AG09309 (cell line): ENCODE measurements around the gene HSD17B1.
"Not testable (repeated sequence)": the region's sequence is repeated elsewhere in the genome, so short reads cannot be mapped to it uniquely, and the experiment has no call there.

Source experiments
- DNase-seq: peaks from one replicate; pipeline ENCODE4 v3.0.0-alpha.2; 2010; ENCODE audit warnings: low read depth
- H3K4me3 ChIP-seq: 2 replicates; pipeline ENCODE4 v1.5.1; 2011; ENCODE audit warnings: mild to moderate bottlenecking, low read depth, low read length, moderate library complexity; ENCODE audit not compliant: control insufficient read depth
- TF ChIP-seq, protein P1 (sequence below): IDR thresholded peaks from 2 replicates; pipeline ENCODE4 v1.5.1; 2011; ENCODE audit warnings: mild to moderate bottlenecking, low read depth, low read length, inconsistent platforms; ENCODE audit not compliant: insufficient read depth, control insufficient read depth; ENCODE audit errors: missing control alignments

HSD17B1 gene

DNA sequence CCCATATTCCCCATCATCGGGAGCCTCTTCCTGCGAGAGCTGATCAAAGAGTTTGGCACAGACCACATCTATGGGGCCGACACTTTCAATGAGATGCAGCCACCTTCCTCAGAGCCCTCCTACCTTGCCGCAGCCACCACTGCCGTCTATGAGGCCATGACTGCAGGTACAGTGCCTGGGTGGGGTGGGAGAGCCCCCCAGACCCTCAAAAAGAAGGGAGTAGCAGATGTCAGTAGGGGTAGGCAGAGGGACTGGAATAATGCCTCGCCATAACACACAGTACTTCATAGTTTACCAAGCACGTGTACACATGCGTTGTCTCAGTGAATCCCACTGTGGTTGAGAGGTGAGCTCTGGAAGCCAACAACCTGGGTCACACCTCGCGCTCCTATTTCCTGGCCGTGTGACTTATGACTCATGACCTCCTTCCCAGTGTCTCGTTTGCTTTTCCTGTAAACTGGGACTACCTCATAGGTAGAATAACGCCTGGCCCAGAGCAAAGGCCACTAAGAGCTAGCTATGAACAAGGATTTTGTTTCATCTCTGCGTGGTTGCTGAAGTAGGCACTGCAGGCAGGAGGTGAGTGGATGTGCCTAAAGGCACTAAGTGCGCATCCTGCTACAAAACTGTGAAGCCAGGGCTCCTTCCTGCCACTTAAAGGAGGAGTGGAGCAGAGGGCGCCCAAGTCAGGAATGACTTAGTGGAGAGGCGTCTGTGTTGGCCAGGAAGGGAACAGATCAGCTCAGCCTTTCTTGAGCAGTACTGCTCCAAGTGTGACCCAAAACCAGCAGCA lies 11.5 kb upstream of the HSD17B1 start:
- DNase-seq: no peak
- no peak overlapping the region for H3K4me3 ChIP-seq
- TF ChIP-seq, protein P1, sequence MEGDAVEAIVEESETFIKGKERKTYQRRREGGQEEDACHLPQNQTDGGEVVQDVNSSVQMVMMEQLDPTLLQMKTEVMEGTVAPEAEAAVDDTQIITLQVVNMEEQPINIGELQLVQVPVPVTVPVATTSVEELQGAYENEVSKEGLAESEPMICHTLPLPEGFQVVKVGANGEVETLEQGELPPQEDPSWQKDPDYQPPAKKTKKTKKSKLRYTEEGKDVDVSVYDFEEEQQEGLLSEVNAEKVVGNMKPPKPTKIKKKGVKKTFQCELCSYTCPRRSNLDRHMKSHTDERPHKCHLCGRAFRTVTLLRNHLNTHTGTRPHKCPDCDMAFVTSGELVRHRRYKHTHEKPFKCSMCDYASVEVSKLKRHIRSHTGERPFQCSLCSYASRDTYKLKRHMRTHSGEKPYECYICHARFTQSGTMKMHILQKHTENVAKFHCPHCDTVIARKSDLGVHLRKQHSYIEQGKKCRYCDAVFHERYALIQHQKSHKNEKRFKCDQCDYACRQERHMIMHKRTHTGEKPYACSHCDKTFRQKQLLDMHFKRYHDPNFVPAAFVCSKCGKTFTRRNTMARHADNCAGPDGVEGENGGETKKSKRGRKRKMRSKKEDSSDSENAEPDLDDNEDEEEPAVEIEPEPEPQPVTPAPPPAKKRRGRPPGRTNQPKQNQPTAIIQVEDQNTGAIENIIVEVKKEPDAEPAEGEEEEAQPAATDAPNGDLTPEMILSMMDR: no peak

DNA sequence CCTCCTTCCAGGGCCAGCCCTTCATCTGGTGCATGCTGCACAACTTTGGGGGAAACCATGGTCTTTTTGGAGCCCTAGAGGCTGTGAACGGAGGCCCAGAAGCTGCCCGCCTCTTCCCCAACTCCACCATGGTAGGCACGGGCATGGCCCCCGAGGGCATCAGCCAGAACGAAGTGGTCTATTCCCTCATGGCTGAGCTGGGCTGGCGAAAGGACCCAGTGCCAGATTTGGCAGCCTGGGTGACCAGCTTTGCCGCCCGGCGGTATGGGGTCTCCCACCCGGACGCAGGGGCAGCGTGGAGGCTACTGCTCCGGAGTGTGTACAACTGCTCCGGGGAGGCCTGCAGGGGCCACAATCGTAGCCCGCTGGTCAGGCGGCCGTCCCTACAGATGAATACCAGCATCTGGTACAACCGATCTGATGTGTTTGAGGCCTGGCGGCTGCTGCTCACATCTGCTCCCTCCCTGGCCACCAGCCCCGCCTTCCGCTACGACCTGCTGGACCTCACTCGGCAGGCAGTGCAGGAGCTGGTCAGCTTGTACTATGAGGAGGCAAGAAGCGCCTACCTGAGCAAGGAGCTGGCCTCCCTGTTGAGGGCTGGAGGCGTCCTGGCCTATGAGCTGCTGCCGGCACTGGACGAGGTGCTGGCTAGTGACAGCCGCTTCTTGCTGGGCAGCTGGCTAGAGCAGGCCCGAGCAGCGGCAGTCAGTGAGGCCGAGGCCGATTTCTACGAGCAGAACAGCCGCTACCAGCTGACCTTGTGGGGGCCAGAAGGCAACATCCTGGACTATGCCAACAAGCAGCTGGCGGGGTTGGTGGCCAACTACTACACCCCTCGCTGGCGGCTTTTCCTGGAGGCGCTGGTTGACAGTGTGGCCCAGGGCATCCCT lies 9.3 kb upstream of the HSD17B1 start:
- DNase-seq: no peak
- TF ChIP-seq, protein P1: no peak

DNA sequence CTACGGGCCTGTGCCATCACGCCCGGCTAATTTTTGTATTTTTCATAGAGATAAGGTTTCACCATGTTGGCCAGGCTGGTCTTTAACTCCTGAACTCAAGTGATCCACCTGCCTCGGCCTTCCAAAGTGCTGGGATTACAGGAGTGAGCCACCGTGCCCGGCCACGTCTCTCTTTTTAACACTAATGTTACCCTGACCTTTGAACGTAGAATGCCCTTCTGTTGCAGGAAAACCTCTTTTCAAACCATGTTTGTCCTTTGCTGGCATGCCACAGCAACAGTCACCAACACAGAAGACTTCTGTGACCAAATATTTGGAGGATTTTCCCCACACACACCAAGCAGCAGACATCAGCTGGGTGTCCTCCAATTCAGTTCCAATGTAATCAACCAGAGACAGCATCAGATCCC lies 7.8 kb upstream of the HSD17B1 start:
- DNase-seq: no peak
- H3K4me3 ChIP-seq: no peak overlapping the region
- TF ChIP-seq, protein P1: no peak

More for the DNA sequence above, 9.3 kb upstream of the HSD17B1 start:
- no peak overlapping the region for H3K4me3 ChIP-seq

DNA sequence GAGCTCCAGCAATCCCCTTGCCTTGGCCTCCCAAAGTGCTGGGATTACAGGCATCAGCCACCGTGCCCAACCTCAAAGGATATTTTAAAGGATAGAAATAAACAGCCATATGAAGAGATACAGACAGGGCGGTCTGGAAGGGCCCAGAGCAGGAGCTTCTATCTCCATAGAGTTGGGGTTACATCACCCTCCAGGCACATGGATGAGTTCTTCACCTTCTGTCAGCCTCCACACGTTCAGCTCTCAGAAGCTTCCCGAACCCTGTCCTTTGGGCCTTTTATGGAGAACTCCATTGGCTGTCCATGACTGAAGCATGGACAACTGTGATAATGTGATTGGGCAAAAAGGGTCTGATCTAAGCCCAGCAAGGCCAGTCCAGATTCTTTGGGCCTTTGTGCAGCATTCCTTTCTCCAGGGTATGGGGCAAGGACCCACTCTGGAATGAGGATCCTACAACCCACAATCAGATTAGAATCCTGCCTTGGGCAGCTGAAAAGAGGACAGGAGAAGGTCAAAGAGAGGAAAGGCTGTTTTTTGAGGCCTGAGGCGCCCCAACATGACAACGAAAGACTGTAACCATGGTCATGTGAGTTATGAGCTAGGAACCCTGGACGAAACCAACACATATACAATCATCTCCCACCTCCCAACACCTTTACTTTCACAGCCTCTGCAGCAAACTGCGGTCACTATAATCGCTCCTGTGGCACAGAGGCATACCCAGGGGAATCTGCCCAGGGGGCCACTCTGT lies 6.8 kb upstream of the HSD17B1 start:
- DNase-seq, H3K4me3 ChIP-seq: not testable (repeated sequence)

DNA sequence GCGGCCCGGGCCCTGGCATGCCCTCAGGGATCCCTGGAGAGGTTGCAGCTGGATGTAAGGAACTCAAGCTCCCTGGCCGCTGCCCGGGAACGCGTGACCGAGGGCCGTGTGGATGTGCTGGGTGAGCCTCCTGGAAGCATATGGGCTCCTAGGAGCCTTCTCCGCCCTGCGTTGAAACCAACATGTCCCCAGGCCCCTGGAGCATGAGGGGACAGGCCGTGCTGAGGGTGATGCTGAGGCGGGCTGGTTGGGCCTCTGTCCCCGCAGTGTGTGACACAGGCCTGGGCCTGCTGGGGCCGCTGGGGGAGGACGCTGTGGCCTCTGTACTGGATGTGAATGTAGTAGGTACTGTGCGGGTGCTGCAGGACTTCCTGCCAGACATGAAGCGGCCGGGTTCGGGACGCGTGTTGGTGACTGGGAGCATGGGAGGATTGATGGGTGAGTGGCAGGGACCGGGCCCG lies 5.7 kb upstream of the HSD17B1 start:
- H3K4me3 ChIP-seq: no peak overlapping the region
- TF ChIP-seq, protein P1: no peak
- no peak for DNase-seq

DNA sequence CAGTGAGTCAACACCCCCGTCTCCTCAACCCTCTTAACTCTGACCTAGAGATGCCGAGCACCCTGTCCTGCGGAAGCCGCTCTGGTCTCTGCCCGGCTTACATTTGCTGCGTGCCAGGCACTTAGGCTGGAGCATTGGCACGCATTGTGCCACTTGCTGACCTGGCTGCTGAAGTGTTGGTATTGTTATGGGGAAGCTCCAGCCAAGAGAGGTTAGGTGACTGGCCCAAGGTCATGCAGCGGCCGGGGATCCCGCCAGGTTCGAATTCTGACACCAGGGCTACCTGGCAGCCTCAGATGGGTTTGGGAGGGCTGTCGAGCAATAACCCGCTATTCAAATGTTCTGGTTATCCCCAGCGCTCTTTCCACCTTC lies 5.0 kb upstream of the HSD17B1 start:
- TF ChIP-seq, protein P1: no peak
- no peak for DNase-seq
- H3K4me3 ChIP-seq: no peak overlapping the region
